ENCODE data around the gene SHC3.

SHC3 gene

DNA sequence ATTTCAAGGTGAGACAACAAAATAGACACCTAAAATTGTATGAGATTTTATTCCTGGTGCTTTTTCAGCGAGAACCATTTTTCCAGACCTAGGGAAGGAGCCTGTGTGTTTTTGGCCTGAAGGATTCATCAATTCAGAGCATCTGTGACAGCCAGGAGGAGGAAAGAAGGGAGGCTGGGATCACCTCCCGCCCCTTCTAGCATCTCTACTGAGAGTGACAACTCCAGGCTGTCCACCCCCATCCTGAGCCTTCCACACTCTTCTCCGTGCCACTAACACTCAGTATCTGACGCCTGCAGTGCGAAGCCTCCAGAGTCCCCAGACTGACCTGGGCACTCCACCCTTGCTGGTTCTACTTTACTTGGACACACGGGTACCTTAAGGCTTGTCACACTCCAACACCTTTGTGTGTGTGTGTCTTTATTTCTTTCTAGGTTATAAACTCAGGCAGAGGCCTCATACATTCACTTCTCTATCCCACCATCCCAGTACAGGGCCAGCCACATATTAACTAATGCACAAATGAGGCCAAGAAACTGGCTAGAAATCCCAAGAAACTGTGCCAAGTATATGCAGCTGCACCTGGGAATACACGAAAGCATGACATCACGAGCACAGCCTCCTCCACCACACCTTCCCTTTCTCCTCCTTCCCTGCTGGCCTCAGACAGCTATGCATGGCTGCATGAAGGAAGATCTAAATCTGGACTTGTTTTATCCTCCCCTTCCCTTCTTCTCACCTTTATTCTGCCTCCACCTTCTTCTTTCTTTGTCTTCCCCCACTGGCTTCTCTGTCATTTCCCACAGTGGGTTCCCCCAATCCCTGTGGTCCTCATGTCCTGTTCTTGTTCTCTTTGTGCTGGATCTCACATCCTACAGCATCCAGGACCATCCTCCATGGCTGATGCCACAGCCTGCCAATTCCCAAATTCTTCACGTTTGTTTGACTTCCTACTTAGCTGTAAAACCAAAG, 171.3 kb downstream of the SHC3 start:
- DNase-seq (ENCODE audit: low read depth in 2 of 3, low spot score in 1 of 3), result no peak

- DNase-seq (ENCODE audit: low read depth in 2 of 3, low spot score in 1 of 3), result no peak
Observed at GRCh38 chr9:89006267-89006666, 172.4 kb downstream of the SHC3 start.

DNA sequence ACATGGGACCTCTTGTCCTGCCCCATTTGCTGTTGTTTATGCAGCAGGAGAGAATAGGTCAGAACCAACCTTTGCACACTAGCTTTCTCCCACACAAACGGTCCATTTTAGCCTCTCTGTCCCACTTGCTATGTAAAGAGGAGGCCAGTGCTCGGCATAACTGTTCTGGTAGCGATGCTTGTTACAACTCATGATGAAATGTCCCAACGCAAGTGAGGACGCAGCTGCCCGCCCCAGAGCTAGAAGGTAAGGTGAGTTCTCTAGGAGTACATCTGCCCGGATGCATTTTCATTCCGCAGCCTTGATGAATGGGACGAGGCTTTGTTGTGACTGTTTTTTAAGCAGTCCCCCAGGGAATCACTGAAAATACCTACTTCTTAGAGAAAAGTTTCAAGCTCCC, 173.3 kb downstream of the SHC3 start:
- DNase-seq (ENCODE audit: low read depth in 2 of 3, low spot score in 1 of 3), result no peak

- DNase-seq (ENCODE audit: low read depth in 2 of 3, low spot score in 1 of 3), result no peak
Observed at GRCh38 chr9:89002987-89003386, 175.6 kb downstream of the SHC3 start.

GRCh38 chr9:89001917-89002540, 176.6 kb downstream of the SHC3 start:
- DNase-seq (ENCODE audit: low read depth in 2 of 3, low spot score in 1 of 3), result no peak

DNA sequence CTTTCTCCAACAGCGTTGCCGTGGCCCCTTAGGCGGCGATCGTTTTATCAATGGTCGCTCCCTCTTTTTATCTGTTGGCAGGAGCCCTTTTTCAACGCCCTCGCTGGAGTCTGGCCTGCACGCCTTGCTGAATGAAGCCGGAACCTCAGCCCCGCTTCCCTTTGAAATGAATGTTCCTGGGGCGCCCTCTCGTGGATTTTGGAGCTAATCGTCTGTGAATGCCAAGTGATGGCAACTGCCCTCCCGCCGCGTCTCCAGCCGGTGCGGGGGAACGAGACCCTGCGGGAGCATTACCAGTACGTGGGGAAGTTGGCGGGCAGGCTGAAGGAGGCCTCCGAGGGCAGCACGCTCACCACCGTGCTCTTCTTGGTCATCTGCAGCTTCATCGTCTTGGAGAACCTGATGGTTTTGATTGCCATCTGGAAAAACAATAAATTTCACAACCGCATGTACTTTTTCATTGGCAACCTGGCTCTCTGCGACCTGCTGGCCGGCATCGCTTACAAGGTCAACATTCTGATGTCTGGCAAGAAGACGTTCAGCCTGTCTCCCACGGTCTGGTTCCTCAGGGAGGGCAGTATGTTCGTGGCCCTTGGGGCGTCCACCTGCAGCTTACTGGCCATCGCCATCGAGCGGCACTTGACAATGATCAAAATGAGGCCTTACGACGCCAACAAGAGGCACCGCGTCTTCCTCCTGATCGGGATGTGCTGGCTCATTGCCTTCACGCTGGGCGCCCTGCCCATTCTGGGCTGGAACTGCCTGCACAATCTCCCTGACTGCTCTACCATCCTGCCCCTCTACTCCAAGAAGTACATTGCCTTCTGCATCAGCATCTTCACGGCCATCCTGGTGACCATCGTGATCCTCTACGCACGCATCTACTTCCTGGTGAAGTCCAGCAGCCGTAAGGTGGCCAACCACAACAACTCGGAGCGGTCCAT, 177.4 kb downstream of the SHC3 start:
- peak; percentile 69 to 82 (median 75) for DNase-seq (ENCODE audit: low read depth in 2 of 3, low spot score in 1 of 3)

DNA sequence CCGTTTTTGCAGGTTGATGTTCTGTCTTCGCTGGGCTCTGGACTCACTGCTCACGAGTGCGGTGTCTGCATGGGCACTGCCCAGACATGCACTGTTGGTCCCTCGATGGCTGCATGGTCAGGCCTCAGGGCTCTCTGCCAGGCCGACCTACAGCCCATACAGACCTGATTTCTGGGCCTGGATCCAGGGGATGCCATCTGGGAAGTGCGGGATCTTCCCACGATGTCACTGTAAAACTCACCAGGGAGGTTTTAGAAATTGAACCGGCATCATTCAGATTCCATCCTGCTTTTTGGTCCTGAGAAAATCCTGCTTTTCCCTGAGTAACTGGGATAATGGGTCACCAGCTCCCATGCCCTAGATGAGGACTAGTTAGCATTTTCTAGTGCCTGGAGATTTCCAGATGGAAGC, 178.2 kb downstream of the SHC3 start:
- DNase-seq (ENCODE audit: low read depth in 2 of 3, low spot score in 1 of 3), result no peak

- DNase-seq (ENCODE audit: low read depth in 2 of 3, low spot score in 1 of 3), result no peak
Observed at GRCh38 chr9:88998911-88999310, 179.7 kb downstream of the SHC3 start.

DNA sequence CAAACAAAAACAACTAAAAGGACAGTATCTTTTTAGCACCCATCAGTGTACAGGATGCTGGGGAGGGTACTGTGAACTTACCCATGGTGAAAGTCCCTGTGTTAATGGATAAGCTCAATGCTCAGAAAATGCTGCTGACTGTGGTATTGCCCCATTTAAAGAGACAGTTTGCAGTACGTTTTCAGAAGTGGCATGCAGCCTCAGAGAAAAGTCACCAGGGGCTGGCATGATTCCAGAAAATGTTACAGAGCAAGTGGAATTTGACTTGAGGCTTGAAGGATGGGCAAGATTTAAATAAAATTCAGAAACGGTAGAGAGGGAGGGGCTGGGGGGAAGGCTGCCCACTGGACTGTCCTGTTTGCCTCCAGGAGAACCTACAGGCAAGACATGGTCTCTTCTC, 180.1 kb downstream of the SHC3 start:
- no peak for DNase-seq (ENCODE audit: low read depth in 2 of 3, low spot score in 1 of 3)

DNA sequence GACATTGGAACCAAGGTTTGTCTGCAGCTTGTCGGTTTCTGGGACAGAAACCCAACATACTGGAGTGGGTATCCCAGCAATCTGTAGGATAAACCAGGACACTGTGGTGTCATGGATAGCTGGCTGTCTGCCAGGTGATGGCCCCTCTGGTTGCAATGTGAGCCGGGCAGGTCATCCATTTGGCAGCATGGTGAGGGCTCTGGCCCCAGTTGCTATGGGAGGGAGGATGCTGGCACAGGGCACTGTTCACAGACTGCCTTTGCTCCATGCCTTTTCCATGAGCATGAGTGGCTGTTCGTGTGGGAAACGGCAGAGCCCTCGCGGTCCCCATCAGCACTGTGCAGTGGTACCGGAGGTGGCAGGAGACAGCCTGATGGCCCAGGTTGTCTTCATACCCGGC, 181.0 kb downstream of the SHC3 start:
- DNase-seq (ENCODE audit: low read depth in 2 of 3, low spot score in 1 of 3), result no peak

GRCh38 chr9:88996921-88997235, 181.7 kb downstream of the SHC3 start:
- no peak for DNase-seq (ENCODE audit: low read depth in 2 of 3, low spot score in 1 of 3)

GRCh38 chr9:88996046-88996920, 182.3 kb downstream of the SHC3 start:
- DNase-seq (ENCODE audit: low read depth in 2 of 3, low spot score in 1 of 3), result no peak

- no peak for DNase-seq (ENCODE audit: low read depth in 2 of 3, low spot score in 1 of 3)
Observed at GRCh38 chr9:88995627-88996026, 183.0 kb downstream of the SHC3 start.

DNA sequence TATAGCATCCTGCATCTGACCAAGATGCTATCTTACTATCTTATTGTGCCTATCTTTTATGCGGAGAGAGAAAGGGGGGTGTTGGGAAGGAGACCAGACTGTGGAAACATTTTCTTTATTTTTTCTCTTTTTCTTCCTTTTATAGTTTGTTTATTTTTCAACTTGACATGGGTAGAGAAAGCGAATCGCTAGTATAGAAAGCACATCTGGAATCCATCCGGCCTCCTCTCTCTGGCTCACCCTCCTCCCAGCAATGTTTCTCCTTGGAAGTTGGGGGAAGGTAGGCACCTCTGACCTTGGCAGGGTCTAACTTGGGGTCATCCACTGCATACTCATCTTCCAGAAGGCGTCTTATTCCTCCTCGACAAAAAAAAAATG, 183.4 kb downstream of the SHC3 start:
- DNase-seq (ENCODE audit: low read depth in 2 of 3, low spot score in 1 of 3), result no peak

- no peak for DNase-seq (ENCODE audit: low read depth in 2 of 3, low spot score in 1 of 3)
Observed at GRCh38 chr9:88994469-88995199, 184.0 kb downstream of the SHC3 start.

DNA sequence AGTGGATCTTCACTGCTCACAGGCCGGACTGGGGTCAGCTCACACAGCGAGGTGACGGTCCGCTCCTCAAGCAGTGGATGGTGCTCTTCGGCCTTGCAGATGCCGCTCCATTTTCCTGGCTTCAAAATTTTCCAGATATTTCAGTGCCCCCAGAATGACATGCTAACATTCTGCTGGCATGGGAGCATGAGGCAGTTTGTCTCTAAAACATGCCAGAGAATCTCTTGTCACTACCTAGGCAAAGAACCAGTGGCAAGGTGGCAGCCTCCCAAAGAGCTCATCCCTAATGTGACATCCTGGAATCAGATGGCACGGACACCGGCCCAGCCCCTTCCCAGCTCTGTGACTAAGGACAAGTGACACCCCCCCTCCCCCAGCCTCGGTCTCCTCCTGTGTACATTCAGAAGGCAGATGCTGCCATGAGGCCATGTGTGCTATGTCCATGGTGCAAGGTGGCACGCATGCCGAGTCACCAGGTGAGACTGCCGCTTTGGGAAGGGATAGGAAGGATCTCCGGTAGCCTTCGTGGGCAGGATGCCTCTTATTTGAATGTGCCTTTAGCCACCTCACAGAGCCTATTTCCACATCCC, 184.7 kb downstream of the SHC3 start:
- DNase-seq (ENCODE audit: low read depth in 2 of 3, low spot score in 1 of 3), result no peak

DNA sequence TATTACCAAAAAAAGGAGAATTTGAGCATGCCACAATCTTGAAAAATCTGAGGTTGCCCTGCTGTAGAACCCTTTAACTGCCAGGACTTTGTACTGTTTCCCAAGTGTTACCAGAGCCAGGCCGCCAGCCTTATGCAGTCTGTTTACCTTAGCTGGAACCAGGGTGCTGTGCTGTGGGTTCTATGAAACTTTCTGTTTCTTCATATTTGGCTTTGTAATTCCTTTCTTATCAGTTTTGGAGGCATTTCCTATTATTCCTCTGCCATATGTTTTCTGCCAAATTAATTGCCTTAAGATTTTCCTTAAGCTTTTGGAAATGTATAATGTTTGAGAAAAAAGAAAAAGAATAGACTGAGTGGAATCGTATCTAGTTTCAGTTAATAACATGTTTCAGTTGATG, 185.3 kb downstream of the SHC3 start:
- DNase-seq (ENCODE audit: low read depth in 2 of 3, low spot score in 1 of 3), result no peak

- no peak for DNase-seq (ENCODE audit: low read depth in 2 of 3, low spot score in 1 of 3)
Observed at GRCh38 chr9:88992556-88992955, 186.1 kb downstream of the SHC3 start.
